ENCODE data around the gene ARMC5.
"Not testable (repeated sequence)": the region's sequence is repeated elsewhere in the genome, so short reads cannot be mapped to it uniquely, and the experiment has no call there.

Gene ARMC5

DNA sequence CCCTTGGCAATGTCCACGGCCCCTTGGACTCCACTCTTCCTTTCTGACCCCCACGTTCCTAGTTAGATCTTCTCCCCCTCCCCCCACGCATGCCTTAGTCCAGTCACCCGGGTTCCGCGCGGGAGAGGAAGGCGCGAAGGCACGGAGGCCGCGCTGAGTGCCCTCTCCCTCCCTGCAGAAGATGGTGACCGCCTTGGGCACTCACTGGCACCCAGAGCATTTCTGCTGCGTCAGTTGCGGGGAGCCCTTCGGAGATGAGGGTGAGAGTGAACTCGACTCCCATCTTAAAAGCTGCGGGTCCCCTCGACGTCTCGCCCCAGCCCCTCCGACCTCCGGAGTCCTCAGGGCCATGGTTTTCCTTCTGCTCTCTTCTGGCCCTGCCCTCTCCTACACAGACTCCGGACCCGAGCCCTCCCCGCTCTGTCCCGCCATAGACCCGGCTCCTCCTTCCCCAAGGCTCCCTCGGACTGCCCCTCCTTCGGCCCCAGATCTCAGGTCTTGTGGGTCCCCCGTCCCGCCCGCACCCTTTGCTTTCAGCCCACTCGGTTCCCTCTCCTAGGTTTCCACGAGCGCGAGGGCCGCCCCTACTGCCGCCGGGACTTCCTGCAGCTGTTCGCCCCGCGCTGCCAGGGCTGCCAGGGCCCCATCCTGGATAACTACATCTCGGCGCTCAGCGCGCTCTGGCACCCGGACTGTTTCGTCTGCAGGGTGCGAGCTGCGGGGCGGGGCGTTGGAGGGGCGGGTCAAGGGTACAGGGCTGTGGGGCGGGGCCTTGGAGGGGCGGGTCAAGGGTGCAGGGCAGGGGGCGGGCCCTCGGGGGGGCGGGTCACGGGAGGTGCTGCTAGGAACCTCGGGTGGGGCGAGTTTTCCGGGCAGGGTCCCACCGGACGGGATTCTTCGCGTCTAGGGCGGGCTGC lies 17.3 kb downstream of the ARMC5 start:
- peak; percentile 80 to 84 for DNase-seq (ENCODE audit: low read depth in 2 of 2)

DNA sequence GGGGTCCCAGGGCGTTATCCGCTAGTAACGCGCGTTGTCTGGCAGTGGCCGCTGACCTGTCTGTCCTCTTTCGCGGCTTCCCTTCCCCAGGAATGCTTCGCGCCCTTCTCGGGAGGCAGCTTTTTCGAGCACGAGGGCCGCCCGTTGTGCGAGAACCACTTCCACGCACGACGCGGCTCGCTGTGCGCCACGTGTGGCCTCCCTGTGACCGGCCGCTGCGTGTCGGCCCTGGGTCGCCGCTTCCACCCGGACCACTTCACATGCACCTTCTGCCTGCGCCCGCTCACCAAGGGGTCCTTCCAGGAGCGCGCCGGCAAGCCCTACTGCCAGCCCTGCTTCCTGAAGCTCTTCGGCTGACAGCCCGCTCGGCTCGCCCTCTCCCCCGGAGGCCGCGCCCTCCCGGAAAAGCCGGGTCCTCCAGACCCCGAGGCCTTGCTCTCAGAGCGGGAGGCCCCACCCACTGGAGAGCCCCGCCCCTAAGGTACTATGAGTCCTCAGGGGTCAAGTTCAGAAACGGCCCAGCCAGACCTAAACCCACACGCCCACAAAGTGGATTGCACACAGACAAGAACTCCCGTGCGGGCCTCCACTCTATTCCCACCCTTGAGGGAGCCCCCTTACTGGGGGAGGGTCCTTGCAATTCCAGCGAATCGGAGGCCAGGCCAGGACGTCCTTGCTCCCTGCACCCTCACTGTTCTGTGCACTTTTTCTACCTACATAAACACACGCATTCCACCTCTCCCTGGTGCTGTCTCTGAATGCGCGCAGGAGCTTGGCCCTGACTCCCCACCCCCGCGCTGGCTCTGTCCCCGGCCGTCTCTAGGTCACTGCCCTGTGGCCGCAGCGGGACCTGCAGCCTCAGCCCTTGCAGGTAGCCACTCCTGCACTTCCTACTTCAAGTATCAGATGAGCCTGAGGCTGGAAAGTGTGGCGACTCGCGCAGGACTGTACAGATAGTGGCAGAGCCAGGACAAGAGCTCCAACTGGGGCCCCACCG lies 18.2 kb downstream of the ARMC5 start:
- DNase-seq (ENCODE audit: low read depth in 2 of 2) = peak in 1 of 2 donors; percentile 21

DNA sequence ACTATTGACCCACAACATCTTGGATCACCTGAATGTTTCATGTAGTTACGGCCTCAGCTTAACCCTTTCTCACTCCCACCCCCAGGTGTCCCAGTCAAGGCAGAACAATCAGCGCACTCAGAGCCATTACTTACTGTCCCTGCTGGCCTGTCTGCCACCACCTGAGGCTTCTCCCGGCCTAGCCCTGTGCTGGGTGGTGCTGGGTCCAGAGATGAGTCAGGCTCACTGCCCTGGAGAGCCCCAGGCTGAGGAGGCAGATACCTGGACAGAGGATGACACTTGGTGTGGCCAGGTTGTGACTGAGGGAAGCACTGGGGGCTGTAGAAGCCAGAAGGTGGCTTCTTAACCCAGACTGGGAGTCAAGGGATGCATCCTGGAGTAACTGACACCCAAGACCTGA lies 19.7 kb downstream of the ARMC5 start:
- DNase-seq (ENCODE audit: low read depth in 2 of 2) = no peak

DNA sequence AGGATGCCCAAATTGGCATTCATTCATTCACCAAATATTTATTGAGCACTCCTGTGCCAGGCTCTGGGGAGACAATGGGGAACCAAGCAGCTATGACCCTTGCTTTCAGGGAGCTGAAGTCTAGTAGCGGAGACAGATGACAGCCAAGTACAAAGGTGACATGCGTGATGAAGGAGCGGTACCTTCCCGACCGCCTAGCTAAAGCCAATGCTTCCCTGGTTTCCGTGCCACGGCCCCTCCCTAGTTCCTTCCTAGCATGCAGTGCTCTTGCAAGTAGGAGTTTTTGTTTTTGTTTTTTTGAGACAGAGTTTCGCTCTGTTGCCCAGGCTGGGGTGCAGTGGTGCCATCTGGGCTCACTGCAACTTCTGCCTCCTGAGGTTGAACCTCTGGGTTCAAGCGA lies 20.4 kb downstream of the ARMC5 start:
- DNase-seq (ENCODE audit: low read depth in 2 of 2) = no peak

DNA sequence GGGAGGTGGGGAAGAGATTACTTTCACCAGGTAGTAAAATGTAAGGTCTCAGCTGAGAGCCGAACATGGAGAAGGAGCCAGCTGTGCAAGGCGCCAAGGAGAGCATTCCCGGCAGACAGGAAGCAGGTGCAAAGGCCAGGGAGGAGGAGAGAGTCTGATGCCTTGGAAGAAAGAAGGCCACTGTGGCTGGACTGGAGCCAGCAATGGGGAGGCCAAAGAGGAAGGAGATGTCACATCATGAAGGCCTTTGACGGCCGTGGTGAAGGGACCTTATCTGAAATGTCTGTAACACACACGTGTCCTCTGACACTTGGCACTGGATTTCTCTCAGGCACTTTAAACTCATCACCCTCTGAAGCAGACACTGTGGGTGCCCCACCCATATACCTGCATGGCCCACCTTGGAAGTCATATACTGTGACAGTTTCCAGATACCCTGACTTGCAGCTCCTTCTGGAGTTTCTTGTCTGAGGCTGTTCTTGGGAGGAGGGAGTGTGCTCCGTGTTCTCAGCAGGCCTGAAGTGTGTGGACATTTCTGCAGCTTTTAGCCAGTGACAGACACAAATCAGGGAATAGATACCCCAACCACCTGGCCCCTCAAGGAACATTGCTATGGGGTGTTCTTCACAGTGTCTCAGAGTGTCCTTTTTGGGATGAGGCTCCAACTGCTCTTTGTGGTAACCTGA lies 21.7 kb downstream of the ARMC5 start:
- no peak for DNase-seq (ENCODE audit: low read depth in 2 of 2)

DNA sequence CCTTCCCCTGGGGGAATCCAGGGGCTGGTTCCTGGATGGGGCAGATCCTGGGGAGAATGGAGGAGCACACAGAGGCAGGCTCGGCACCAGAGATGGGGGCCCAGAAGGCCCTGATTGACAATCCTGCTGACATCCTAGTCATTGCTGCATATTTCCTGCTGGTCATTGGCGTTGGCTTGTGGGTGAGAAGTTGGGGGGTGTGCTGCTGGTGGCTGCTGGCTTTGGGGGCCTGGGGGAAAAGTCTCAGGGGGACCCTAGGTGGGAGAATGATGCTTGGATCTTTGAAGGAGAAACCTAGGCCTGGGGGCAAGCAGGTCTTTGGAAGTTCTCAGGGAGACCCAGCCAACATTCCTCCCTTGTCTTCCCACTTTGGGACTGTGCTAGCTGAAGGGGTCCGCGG lies 23.8 kb downstream of the ARMC5 start, which contains the start of gene SLC5A2:
Gene SLC5A2 (plus strand): TSS at position 43 of the 400 bp plus-strand sequence. CDS start 14 bp downstream, at position 57.
- no peak for DNase-seq (ENCODE audit: low read depth in 2 of 2)

DNA sequence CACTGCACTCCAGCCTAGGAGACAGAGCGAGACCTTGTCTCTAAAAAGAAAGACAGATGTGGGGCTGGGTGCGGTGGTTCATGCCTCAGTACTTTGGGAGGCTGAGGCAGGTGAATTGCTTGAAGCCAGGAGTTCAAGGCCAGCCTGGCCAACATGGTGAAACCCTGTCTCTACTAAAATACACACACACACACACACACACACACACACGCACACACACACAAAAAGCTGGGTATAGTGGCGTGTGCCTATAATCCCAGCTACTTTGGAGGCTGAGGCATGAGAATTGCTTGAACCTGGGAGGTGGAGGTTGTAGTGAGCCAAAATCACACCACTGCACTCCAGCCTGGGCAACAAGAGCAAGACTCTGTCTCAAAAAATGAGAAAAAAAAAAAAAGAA lies 24.7 kb downstream of the ARMC5 start:
- not testable (repeated sequence) for DNase-seq (ENCODE audit: low read depth in 2 of 2)

DNA sequence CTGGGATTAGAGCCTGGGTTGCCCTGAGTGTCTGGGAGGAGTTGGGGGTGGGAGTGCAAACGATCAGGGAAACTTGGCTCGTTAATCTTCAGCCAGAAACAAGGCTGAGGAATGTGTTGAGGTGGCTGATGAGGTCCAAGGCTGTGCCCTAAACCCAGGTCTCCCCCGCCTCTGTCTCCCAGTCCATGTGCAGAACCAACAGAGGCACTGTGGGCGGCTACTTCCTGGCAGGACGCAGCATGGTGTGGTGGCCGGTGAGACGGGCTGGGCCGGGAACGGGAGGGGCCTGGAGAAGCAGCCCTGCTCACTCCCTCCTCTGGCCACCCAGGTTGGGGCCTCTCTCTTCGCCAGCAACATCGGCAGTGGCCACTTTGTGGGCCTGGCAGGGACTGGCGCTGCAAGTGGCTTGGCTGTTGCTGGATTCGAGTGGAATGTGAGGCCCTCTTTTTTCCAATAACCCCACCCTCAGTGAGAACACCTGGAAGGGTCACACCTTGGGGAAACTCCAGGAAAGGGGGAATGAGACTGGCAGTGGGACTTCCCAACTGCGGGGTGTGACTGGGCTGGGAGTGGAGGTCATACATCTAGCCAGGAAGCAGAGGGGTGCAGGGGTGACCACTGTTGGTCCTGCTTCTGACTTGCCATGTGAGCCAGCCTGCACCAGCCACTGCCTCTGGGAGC lies 25.3 kb downstream of the ARMC5 start:
- no peak for DNase-seq (ENCODE audit: low read depth in 2 of 2)

DNA sequence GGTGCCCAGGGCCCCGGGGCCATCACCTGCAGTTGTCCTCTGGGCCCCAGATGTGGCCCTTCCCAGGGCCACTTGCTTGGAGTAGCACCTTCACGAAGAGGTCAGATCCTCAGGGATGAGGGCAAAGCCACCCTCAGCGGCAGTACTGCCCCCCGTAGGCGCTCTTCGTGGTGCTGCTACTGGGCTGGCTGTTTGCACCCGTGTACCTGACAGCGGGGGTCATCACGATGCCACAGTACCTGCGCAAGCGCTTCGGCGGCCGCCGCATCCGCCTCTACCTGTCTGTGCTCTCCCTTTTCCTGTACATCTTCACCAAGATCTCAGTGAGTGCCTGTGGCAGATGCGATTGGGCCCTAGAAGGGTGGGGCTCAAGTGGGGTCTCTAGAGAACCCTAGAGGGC lies 26.3 kb downstream of the ARMC5 start:
- DNase-seq (ENCODE audit: low read depth in 2 of 2) = no peak

DNA sequence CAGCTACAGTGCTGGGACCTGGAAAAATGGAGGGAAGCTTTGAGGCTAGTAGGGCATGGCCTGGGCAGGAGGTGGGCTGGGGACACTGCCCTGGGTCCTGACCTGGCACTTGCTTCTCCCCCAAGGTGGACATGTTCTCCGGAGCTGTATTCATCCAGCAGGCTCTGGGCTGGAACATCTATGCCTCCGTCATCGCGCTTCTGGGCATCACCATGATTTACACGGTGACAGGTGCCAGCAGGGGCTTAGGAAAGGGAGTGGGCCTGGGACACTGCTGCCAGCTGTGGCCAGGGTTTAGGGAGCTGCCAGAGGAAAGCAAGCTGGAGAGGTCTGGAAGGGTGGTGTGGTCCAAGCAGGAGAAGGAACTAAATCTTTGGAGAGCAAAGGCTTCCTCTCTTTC lies 26.7 kb downstream of the ARMC5 start:
- DNase-seq (ENCODE audit: low read depth in 2 of 2) = no peak

DNA sequence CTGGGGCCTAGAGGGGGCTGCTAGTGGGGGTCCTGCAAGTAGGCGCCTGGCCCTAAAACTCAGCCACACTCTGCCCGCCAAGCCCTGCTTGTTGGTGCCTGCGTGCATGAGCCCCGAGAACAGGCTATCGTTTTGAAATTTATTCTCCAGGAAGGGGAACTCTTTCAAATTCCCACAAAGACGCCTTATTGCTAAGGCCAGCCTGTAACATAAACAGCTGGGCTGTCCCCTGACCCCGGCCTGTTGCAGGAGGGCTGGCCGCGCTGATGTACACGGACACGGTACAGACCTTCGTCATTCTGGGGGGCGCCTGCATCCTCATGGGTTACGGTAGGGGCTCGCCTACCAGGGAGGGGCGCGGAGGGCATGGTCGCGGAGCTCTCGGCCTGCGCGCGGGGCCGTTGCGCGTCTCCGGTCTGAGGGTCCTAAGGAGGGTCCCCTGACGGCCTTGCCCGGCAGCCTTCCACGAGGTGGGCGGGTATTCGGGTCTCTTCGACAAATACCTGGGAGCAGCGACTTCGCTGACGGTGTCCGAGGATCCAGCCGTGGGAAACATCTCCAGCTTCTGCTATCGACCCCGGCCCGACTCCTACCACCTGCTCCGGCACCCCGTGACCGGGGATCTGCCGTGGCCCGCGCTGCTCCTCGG lies 27.9 kb downstream of the ARMC5 start:
- DNase-seq (ENCODE audit: low read depth in 2 of 2) = no peak

DNA sequence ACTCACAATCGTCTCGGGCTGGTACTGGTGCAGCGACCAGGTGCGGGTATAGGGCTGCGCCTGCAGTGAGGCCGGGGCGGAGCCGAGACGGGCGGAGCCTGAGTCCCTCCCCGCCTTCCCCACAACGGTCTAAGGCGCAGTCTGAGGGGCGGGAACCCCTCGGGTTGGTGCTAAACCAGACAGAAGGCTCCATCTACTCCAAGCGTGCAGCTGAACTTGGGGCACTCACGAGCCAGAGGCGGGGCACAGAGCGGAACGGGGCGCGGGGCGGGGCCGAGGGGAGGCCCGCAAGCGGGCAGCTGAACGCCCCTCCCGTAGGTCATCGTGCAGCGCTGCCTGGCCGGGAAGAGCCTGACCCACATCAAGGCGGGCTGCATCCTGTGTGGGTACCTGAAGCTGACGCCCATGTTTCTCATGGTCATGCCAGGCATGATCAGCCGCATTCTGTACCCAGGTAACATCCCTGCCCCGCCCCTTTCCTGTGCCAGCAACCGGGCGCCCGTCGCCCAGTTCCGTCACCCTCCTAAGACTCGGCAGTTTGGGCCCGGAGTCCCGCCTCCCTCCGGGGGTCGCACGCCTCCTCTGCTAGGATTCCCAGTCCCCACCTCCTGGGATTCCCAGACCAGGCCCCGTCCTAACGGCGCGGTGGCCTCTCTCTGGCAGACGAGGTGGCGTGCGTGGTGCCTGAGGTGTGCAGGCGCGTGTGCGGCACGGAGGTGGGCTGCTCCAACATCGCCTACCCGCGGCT lies 28.6 kb downstream of the ARMC5 start:
- DNase-seq (ENCODE audit: low read depth in 2 of 2) = peak; percentile 48 to 59

DNA sequence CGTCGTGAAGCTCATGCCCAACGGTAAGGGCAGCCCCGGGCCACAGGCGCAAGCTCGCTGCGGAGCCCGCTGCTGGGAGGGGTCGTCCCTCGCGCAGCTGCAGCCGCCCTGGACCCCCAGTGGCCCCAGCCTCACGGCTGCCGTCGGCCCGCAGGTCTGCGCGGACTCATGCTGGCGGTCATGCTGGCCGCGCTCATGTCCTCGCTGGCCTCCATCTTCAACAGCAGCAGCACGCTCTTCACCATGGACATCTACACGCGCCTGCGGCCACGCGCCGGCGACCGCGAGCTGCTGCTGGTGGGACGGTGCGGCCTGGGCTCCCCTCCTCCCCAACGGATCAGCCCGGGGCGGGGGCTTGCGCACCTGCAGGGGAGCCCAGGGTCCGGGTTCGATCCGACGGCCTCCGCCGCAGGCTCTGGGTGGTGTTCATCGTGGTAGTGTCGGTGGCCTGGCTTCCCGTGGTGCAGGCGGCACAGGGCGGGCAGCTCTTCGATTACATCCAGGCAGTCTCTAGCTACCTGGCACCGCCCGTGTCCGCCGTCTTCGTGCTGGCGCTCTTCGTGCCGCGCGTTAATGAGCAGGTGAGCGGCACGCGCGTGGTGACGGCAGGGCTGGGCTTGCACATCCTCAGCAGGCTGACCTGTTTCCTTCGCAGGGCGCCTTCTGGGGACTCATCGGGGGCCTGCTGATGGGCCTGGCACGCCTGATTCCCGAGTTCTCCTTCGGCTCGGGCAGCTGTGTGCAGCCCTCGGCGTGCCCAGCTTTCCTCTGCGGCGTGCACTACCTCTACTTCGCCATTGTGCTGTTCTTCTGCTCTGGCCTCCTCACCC lies 29.4 kb downstream of the ARMC5 start:
- DNase-seq (ENCODE audit: low read depth in 2 of 2) = no peak

DNA sequence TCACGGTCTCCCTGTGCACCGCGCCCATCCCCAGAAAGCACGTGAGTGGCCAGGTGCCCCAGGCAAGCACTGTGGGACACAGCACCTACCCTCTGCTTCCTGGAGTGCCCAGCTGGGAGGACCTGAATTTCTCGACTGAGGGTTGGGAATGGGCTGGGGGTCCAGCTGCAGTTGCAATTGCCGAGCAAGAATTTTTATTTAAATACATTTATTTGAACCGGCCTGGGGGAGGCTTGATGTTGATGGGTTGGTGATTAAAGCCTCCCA lies 29.9 kb downstream of the ARMC5 start:
- DNase-seq (ENCODE audit: low read depth in 2 of 2) = no peak

DNA sequence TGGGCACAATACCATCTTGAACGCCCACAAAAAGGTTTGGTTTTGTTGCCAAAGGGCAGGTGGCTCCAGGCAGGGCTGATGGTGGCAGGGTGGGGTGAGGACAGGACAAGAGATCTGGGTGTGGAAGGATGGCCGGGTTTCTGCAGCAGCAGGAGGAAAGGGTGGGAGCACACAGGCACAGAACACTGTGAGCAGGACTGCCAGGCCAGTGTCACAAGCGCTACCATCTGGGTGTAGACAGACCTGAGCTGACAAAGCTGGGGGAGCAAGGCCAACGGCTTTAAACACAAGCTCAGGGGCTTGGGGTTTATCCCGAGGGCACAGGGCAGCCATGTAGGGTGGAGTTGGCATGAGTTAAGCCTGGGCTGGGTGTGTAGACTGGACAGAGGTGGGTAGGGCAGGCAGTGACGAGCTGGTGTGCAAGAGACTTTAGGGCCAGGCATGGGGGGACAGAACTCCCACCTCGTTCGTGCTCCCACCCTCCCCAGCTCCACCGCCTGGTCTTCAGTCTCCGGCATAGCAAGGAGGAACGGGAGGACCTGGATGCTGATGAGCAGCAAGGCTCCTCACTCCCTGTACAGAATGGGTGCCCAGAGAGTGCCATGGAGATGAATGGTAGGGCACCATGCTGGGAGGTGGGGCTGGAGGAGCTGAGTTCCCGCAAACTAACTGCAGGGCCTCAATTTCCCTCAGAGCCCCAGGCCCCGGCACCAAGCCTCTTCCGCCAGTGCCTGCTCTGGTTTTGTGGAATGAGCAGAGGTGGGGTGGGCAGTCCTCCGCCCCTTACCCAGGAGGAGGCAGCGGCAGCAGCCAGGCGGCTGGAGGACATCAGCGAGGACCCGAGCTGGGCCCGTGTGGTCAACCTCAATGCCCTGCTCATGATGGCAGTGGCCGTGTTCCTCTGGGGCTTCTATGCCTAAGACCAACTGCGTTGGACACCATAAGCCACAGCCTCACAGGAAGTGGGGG lies 30.6 kb downstream of the ARMC5 start:
- DNase-seq (ENCODE audit: low read depth in 2 of 2) = no peak

DNA sequence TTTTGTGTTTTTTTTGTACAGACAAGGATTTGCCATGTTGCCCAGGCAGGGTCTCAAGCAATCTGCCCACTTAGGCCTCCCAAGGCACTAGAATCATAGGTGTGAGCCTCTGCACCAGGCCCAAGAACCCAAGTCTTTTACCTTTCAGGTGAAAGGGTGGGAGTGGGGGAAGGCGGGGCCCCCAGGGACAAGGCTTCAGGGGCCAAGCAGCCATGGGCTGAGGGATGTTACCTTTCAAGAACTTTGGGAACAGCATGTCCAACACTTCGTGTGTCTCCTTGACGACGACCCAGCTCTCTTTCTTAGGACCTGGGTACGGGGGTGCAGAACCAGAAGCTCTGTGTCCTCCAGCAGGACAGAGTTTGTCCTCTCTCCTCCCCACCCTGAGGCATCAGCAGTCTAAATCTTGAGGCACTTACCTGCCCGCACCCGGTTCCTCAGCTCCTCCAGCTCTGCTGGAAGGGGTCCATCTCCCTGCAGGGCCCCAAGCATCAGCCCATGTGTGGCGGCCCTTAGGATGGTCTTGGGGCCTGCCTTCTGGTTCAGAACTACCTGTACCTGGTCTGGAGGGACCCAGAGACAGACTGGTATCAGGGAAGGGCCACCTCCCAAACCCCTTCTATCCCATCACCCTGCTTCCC lies 32.6 kb downstream of the ARMC5 start:
- no peak for DNase-seq (ENCODE audit: low read depth in 2 of 2)

DNA sequence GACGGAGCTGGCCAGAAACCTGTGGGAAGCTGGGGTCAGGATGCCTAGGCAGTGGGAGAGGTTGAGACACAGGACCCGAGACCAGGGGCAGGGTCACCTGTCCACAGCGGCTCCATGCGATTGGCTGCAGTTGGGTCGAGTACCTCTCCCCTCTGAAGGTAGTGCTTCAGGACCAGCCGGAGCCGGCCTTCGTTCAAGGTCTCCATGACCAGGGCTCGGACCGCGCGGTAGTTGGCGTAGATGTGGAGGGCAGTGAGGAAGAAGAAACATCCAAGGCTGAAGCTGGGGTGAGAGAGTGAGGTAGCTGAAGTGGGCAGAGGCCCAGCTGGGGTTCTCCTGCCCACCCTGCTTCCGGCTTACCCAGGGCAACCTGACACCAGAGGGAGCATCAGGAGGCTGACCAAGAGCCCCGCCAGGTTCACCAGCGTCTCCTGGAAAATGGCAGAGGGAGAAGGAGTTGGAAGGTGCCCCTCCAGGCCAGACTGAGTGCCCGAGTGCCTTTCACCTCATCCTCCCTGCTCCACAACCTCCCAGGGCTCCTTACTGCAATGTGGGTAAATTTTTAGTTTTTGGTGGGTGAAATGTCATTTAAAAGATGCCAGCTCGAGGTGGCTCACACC lies 34.3 kb downstream of the ARMC5 start:
- DNase-seq (ENCODE audit: low read depth in 2 of 2) = no peak

Data from stimulated activated CD8-positive, alpha-beta memory T cell treated with anti-CD3 and anti-CD28 coated beads, Interleukin-7, amount 100 ng/mL, for 4 hours (primary cell).